Rectal smooth muscle tissue (tissue), 1 donor: ENCODE measurements around the gene ZNF584.
A peak's percentile ranks its signal among the peaks of the same experiment; 100 is the strongest.

Source experiments
- H3K27ac ChIP-seq: one replicate; pipeline ENCODE4 v1.7.0; 2013; ENCODE audit warnings: low read depth, low read length, inconsistent platforms
- H3K27me3 ChIP-seq: one replicate; pipeline ENCODE4 v1.7.0; 2013; ENCODE audit warnings: low read length; ENCODE audit not compliant: control insufficient read depth, insufficient read depth
- H3K36me3 ChIP-seq: one replicate; pipeline ENCODE4 v1.7.0; 2013; ENCODE audit warnings: low read length; ENCODE audit not compliant: control insufficient read depth, insufficient read depth
- H3K4me1 ChIP-seq: one replicate; pipeline ENCODE4 v1.7.0; 2013; ENCODE audit warnings: low read length; ENCODE audit not compliant: control insufficient read depth, insufficient read depth
- H3K4me3 ChIP-seq: one replicate; pipeline ENCODE4 v1.7.0; 2013; ENCODE audit warnings: low read length
- H3K9ac ChIP-seq: one replicate; pipeline ENCODE4 v1.7.0; 2013; ENCODE audit warnings: low read length

Gene ZNF584

DNA sequence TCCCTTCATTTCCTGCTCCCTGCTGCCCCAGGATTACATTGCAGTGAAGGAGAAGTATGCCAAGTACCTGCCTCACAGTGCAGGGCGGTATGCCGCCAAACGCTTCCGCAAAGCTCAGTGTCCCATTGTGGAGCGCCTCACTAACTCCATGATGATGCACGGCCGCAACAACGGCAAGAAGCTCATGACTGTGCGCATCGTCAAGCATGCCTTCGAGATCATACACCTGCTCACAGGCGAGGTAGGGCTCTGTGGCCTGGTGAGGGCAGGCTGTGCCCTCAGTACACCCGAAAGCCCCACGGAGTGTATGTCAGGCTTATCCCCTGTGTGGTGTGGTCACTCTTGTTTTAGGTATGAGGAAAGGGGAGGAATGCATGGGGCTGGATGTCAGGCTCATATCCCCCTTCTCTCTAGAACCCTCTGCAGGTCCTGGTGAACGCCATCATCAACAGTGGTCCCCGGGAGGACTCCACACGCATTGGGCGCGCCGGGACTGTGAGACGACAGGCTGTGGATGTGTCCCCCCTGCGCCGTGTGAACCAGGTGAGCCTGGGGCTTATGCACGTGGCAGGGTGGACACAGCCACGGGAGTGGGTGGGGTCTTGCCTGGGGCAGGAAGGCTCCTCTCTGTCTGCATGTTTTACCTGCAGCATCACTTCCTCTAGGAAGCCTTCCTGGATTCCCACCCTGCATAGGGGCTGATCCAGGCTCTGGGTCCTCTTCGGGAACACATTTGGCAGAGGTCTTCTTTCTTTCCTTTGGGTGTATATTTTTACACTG, 15.3 kb upstream of the ZNF584 start:
- H3K9ac ChIP-seq = no peak overlapping the region
- peaks cover 20% of the 10 kb centered on the region for H3K27me3 ChIP-seq
- H3K36me3 ChIP-seq = peaks cover 24% of the 10 kb centered on the region
- H3K4me1 ChIP-seq = no peaks in the 10 kb centered on the region
- H3K4me3 ChIP-seq = no peak overlapping the region
- H3K27ac ChIP-seq = no peak overlapping the region

DNA sequence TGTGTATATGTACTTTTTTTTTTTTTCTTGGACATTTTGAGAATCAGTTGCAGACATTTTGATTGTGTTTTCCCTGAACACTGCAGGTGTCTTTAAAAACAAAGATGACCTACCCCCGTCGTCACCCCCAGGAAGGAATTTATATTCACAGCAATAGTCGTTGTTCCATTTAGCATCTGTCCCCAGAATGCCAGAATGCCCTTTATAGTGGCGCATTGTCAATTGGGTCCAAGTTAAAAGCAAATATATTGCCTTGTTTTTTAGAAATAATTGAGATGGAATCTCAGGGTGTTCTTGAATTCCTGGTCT, 14.8 kb upstream of the ZNF584 start:
- Histone ChIP-seq H3K9ac (no peak overlapping the region), H3K36me3 (peaks cover 21% of the 10 kb centered on the region), H3K27ac (no peak overlapping the region), H3K4me1 (no peaks in the 10 kb centered on the region), H3K4me3 (no peak overlapping the region), H3K27me3 (peaks cover 20% of the 10 kb centered on the region)

DNA sequence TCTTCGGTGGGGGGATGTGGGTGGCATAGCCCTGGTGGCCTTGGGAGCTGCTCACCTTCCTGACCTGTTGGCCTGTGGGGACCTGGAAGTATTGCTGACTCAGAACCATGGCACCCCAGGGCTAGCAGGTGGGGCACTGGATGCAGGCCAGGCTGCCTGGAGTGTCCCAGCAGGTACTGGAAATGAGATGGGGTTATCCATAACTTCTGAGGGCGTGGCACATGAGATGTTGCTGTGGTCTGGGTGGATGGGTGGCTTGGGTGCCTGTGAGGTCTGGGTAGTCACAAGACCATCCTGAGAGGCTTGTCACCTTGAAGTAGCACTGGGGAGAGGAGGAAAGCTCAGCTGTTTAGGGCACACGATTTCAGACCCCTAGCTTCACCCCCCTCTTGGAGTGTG, 13.6 kb upstream of the ZNF584 start:
- H3K27ac ChIP-seq = no peak overlapping the region
- H3K4me1 ChIP-seq = no peaks in the 10 kb centered on the region
- H3K4me3 ChIP-seq = no peak overlapping the region
- no peak overlapping the region for H3K9ac ChIP-seq
- peaks cover 20% of the 10 kb centered on the region for H3K27me3 ChIP-seq
- peaks cover 20% of the 10 kb centered on the region for H3K36me3 ChIP-seq

DNA sequence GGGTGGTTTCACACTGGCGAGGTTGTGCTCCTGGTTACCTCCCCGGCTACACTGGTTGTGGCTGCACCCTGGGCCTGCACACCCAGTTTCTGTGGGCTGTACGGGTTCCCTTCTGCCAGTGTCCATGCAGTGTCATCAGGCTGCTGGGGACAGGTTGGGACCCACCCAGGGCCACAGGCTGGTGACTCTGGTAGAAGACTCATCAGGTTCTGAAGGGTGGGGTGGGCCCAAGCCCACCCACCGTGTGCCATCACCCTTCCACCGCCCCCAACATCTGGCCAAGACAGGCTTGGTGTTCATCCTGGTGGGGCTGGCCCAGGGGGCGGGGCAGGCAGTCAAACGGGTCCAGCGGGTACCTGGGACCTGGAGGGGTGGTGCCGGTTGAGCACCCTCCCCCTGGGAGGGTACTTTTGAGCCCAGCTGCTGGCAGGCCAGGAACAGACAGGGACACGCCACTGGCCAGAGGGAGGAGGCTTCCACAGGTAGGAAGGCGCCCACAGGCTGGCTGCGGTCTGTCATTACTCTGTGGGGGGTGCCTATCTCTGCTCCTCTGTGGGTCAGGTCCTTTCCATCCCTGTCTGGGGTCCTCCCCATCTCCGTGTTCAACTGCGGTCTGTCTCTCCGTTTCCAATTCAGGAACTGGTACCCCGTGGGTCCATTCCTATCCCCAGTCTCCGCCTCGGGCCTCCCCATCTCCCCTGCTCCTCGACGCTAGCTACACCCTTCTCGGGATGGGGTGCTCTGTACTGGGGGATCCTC, 13.1 kb upstream of the ZNF584 start, which contains the start of gene RNF225:
RNF225 (plus strand) TSS at position 437 of the 759 bp plus-strand sequence. CDS start 434 bp downstream, outside the sequence.
- H3K9ac ChIP-seq = no peak within 1 kb of the TSS
- H3K4me1 ChIP-seq = peaks cover under 1% of the 10 kb centered on the region
- H3K27me3 ChIP-seq = peaks cover 20% of the 10 kb centered on the region
- H3K4me3 ChIP-seq = peak within 1 kb of the TSS; percentile 17
- peaks cover 20% of the 10 kb centered on the region for H3K36me3 ChIP-seq
- no peak within 1 kb of the TSS for H3K27ac ChIP-seq

DNA sequence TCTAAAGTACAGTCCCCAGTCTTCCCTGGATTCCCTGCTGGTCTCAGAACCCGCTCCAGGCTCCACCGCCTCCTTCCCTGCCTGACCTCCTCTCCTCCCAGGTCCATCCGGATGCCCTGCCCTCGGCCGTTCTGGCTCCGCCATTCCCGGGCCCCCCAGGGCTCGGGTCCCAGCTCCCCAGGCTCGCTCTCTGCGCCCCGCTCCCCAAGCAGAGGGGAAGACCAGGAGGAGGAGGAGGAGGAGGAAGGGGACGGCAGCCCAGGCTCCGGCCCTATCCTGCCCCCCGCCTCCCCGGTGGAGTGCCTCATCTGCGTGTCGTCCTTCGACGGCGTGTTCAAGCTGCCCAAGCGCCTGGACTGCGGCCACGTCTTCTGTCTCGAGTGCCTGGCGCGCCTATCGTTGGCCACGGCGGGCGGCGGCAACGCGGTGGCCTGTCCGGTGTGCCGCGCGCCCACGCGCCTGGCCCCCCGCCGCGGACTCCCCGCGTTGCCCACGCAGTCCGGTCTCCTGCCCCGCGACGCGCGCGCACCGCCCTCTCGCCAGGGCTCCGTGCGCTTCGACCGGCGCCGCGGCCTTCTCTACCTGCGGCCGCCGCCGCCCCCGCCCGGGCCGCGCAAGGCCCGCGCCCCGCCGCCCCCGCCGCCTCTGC, 12.3 kb upstream of the ZNF584 start:
- peaks cover 7% of the 10 kb centered on the region for H3K4me1 ChIP-seq
- no peak overlapping the region for H3K9ac ChIP-seq
- peaks cover 20% of the 10 kb centered on the region for H3K27me3 ChIP-seq
- no peak overlapping the region for H3K27ac ChIP-seq
- H3K36me3 ChIP-seq = peaks cover 20% of the 10 kb centered on the region
- peak overlapping the region; percentile 17 for H3K4me3 ChIP-seq

DNA sequence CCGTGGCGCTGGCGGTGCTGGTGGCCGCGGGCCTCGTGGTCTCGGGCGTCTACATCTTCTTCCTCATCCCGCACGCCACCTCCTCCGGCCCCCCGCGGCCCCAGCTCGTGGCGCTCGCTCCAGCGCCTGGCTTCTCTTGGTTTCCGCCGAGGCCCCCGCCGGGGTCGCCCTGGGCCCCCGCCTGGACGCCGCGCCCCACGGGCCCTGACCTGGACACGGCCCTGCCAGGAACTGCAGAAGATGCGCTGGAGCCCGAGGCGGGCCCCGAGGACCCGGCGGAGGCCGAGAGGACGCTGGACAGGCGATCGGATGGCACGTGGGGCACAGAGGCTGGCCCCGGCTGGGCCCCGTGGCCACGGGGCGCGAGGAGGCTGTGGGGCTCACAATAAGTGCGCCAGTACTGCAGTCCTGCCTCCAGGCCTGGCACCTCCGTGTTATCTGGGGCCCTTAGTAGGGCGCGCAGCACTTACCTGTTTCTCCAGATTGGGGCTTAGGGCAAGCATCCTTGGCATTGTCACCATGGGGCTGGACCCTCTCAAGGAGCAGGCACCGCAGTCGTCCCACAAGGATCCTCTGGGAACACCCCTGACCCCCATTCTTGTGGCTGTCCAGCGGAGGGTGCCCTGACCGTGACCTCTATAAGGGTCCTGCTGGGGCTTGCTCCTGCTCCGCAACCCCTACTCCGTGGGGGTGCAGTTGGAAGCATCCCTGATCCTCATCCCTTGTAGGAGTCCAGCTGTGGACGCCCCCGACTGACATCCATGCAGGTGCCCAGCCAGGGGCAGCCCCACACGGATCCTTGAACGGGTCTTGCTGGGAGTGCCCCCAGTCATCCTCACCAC, 11.5 kb upstream of the ZNF584 start:
- Histone ChIP-seq H3K27me3 (peaks cover 20% of the 10 kb centered on the region), H3K4me1 (peaks cover 7% of the 10 kb centered on the region), H3K36me3 (peaks cover 20% of the 10 kb centered on the region), H3K4me3 (no peak overlapping the region), H3K9ac (no peak overlapping the region), H3K27ac (no peak overlapping the region)

DNA sequence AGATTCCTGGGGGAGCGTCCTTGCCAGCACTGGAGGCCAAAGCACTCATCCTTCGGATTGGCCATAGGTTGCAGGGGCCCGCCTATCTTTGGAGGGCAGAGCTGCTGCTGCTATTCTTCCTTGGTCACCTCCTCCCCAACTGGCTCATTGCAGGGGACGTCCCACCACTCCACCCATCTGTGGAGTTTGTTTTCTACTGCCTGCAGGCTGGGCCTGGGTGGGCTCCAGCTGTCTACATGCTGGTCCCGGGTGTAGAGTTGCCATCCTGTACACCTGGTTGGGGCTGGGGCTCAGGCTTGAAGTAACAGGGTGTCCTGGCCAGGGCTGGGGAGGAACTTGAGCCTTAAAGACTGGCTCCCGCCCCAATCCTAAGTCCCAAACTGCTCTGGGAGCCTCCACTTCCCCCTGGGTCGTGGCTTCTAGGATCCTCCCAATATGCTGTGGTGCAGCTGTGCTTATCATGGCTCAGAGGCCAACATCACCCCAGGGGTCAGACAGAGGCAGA, 10.9 kb upstream of the ZNF584 start:
- peaks cover 7% of the 10 kb centered on the region for H3K4me1 ChIP-seq
- peaks cover 18% of the 10 kb centered on the region for H3K36me3 ChIP-seq
- no peak overlapping the region for H3K27ac ChIP-seq
- H3K27me3 ChIP-seq = peaks cover 20% of the 10 kb centered on the region
- H3K4me3 ChIP-seq = no peak overlapping the region
- no peak overlapping the region for H3K9ac ChIP-seq

DNA sequence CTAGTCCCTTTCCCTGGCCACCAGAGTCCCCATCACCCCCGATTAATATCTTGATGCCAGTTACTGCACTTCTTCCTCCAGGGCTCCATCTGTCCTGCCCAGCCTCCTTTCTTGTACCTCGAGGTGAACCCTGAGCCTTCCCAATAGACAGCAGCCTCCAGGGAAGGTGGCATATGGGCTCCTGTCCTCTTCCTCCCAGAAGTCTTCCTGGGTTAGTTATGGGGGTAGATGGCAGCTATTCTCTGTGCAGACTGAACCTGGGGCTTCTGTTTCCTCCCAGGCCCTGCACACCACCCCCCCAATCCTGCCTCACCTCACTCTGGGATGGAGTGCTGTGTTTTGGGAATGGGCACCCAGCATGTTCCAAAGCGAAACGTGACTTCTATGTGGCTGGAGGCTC, 10.4 kb upstream of the ZNF584 start:
- Histone ChIP-seq H3K4me3 (no peak overlapping the region), H3K27me3 (peaks cover 20% of the 10 kb centered on the region), H3K36me3 (peaks cover 13% of the 10 kb centered on the region), H3K9ac (no peak overlapping the region), H3K4me1 (peaks cover 7% of the 10 kb centered on the region), H3K27ac (no peak overlapping the region)

DNA sequence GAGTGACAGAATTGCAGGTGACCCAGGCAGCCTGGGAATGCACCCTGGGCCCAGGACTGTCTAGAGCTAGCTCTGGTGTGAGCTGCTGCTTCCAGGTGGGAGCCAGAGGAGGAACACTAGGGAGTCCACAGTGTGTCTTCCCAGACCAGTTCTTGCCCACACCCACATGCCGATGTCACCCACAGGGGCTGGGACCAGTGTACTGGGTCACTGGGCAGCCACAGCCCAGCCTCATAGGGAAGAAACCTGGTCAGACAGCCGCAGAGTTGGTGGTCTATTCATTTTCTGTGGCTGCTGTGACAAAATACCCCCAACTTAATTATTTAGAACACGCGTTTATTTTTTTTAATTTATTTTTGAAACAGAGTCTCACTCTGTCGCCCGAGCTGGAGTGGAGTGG, 9.9 kb upstream of the ZNF584 start:
- peaks cover 9% of the 10 kb centered on the region for H3K36me3 ChIP-seq
- H3K9ac ChIP-seq = no peak overlapping the region
- no peak overlapping the region for H3K4me3 ChIP-seq
- peaks cover 20% of the 10 kb centered on the region for H3K27me3 ChIP-seq
- no peak overlapping the region for H3K27ac ChIP-seq
- peaks cover 7% of the 10 kb centered on the region for H3K4me1 ChIP-seq

DNA sequence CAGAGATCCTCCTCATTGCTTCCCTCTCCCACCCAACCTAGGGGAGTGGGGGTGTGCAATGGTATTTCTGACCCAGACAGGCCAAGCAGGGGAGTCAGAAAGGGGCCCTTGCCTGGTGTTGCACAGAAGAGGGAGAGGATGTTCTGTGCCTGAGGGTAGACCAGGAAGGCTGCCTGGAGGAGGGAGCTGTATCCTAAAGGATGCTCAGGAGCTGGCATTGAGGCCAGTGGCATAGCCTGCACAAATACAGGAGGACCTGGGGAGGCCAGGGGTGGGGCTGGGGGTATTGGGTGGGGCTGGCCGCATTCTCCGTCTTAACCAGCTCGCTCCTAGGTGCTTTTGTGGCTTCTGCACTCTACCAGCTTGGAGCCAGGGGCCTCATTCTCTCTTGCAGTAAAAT, 8.5 kb upstream of the ZNF584 start:
- H3K4me1 ChIP-seq = peaks cover 7% of the 10 kb centered on the region
- H3K27ac ChIP-seq = no peak overlapping the region
- H3K9ac ChIP-seq = no peak overlapping the region
- H3K4me3 ChIP-seq = no peak overlapping the region
- H3K36me3 ChIP-seq = no peaks in the 10 kb centered on the region
- H3K27me3 ChIP-seq = peaks cover 20% of the 10 kb centered on the region

DNA sequence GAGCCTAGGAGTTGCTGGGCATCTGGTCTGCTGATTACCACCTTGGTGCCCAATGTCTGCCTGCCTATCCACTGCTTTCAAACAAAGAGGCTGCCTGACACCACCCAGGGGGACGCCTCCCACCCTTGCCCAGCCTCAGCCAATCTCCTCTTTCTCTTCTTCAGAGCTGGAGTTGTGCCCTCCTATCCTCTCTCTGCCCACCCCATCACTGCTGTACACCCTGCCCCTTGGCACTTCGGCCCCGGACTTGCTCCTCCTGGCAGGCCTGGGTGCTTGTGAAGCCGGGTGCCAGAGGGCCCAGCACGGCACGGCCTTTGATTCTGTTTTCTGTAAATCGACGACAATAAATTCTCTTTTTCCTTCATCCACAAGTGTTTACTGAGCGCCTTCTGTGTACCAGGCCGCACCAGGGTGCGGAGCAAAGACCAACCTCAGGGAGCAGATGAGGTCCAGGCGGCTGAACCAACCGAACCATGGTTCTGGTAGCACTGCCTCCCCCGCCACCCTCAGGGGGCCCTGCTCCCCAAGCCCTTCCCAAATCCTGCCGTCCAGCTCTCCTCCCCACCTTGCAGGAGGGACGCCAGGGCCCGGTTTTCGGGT, 8.0 kb upstream of the ZNF584 start:
- peak overlapping the region; percentile 48 for H3K27ac ChIP-seq

More for the DNA sequence above, 8.0 kb upstream of the ZNF584 start:
- Histone ChIP-seq H3K4me3 (peak overlapping the region; percentile 91), H3K27me3 (peaks cover 19% of the 10 kb centered on the region), H3K36me3 (no peaks in the 10 kb centered on the region), H3K4me1 (peaks cover 7% of the 10 kb centered on the region), H3K9ac (peak overlapping the region; percentile 36)
